ENCODE data around the gene NDEL1.

Gene NDEL1

GRCh38 chr17:8418471-8418870 is 17.2 kb upstream of the NDEL1 start:
- no peak overlapping the region for H3K9ac ChIP-seq (ENCODE audit: low read length)
- peaks cover 7% of the 10 kb centered on the region for H3K9me3 ChIP-seq (ENCODE audit: control insufficient read depth, low read length)

DNA sequence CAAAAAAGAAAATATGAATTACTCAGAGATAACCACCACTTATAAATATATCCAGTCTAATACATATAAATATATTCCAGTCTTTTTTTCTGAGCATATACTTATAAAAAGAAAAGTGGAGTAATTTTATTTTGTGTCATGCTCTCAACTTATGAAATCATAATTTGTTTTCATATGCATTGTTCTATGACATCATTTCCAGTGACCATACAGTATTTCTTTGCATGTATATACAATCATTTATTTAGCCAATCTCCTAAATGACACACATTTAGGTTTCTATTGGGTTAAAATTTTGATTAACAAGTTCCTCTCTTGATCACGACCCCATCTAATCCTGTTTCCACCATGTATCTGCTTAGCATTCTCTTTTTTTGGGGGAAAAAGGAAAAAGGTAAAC is 16.4 kb upstream of the NDEL1 start:
- H3K27me3 ChIP-seq (replicated peaks; ENCODE audit: control insufficient read depth, insufficient read depth, low read length) = no peaks in the 10 kb centered on the region
- no peaks in the 10 kb centered on the region for H3K36me3 ChIP-seq (ENCODE audit: control insufficient read depth, insufficient read depth, low read length, severe bottlenecking)
- H3K9me3 ChIP-seq (ENCODE audit: control insufficient read depth, low read length) = peaks cover 7% of the 10 kb centered on the region
- no peak for DNase-seq (ENCODE audit: low read depth)
- H3K4me3 ChIP-seq (ENCODE audit: low read length) = no peak overlapping the region
- no peak overlapping the region for H3K9ac ChIP-seq (ENCODE audit: low read length)
- H3K4me1 ChIP-seq (ENCODE audit: control insufficient read depth, insufficient read depth, low read length) = peaks cover 17% of the 10 kb centered on the region

More at GRCh38 chr17:8418471-8418870, 17.2 kb upstream of the NDEL1 start:
- DNase-seq (ENCODE audit: low read depth) = no peak
- Histone ChIP-seq H3K27me3 (replicated peaks; ENCODE audit: control insufficient read depth, insufficient read depth, low read length) (no peaks in the 10 kb centered on the region), H3K36me3 (ENCODE audit: control insufficient read depth, insufficient read depth, low read length, severe bottlenecking) (no peaks in the 10 kb centered on the region), H3K4me1 (ENCODE audit: control insufficient read depth, insufficient read depth, low read length) (peaks cover 17% of the 10 kb centered on the region), H3K4me3 (ENCODE audit: low read length) (no peak overlapping the region)

- Histone ChIP-seq H3K4me1 (ENCODE audit: control insufficient read depth, insufficient read depth, low read length) (peaks cover 17% of the 10 kb centered on the region), H3K4me3 (ENCODE audit: low read length) (no peak overlapping the region), H3K9me3 (ENCODE audit: control insufficient read depth, low read length) (peaks cover 7% of the 10 kb centered on the region), H3K9ac (ENCODE audit: low read length) (no peak overlapping the region), H3K27me3 (replicated peaks; ENCODE audit: control insufficient read depth, insufficient read depth, low read length) (no peaks in the 10 kb centered on the region), H3K36me3 (ENCODE audit: control insufficient read depth, insufficient read depth, low read length, severe bottlenecking) (no peaks in the 10 kb centered on the region)
- no peak for DNase-seq (ENCODE audit: low read depth)
These were observed 15.4 kb upstream of the NDEL1 start for GRCh38 chr17:8420041-8420934.

- Histone ChIP-seq H3K36me3 (ENCODE audit: control insufficient read depth, insufficient read depth, low read length, severe bottlenecking) (no peaks in the 10 kb centered on the region), H3K9ac (ENCODE audit: low read length) (no peak overlapping the region), H3K27me3 (replicated peaks; ENCODE audit: control insufficient read depth, insufficient read depth, low read length) (no peaks in the 10 kb centered on the region), H3K4me1 (ENCODE audit: control insufficient read depth, insufficient read depth, low read length) (peaks cover 17% of the 10 kb centered on the region), H3K4me3 (ENCODE audit: low read length) (no peak overlapping the region), H3K9me3 (ENCODE audit: control insufficient read depth, low read length) (peaks cover 4% of the 10 kb centered on the region)
- no peak for DNase-seq (ENCODE audit: low read depth)
These were observed 14.1 kb upstream of the NDEL1 start for GRCh38 chr17:8421571-8421970.

DNA sequence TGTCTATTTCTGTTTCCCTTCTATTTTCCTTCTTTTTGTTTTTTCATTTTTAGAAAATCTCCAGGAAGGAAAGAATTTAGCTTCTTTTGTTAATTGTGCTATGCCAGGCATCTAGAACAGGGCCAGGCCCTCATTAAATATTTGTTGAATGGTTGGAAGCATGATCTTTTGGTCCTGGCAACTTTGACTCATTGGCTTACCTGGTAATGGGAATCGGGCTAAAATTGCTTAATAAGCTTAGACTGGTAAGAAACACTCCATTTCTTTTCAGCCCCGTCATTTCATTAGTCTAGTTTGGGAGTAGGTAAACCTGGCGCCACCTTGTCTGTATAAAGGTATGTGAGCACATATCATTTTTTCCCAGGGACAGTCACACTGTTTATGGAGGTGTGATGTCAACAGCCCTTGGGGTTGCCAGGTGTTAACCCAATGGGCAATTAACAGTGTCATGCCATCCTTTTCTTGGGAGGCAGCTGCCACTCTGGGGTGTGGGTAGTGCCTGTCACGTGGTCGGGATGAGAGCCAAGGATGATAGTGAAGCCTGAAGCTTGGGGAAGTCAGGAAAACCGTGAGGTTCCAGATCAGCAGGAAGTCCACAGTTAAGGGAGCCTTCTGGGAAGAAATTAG is 9.5 kb upstream of the NDEL1 start:
- Histone ChIP-seq H3K9me3 (ENCODE audit: control insufficient read depth, low read length) (no peaks in the 10 kb centered on the region), H3K4me3 (ENCODE audit: low read length) (no peak overlapping the region), H3K9ac (ENCODE audit: low read length) (no peak overlapping the region), H3K36me3 (ENCODE audit: control insufficient read depth, insufficient read depth, low read length, severe bottlenecking) (no peaks in the 10 kb centered on the region), H3K4me1 (ENCODE audit: control insufficient read depth, insufficient read depth, low read length) (peaks cover 16% of the 10 kb centered on the region), H3K27me3 (replicated peaks; ENCODE audit: control insufficient read depth, insufficient read depth, low read length) (no peaks in the 10 kb centered on the region)
- no peak for DNase-seq (ENCODE audit: low read depth)

- Histone ChIP-seq H3K4me1 (ENCODE audit: control insufficient read depth, insufficient read depth, low read length) (peaks cover 16% of the 10 kb centered on the region), H3K9me3 (ENCODE audit: control insufficient read depth, low read length) (no peaks in the 10 kb centered on the region), H3K27me3 (replicated peaks; ENCODE audit: control insufficient read depth, insufficient read depth, low read length) (no peaks in the 10 kb centered on the region), H3K9ac (ENCODE audit: low read length) (no peak overlapping the region), H3K4me3 (ENCODE audit: low read length) (no peak overlapping the region), H3K36me3 (ENCODE audit: control insufficient read depth, insufficient read depth, low read length, severe bottlenecking) (no peaks in the 10 kb centered on the region)
- DNase-seq (ENCODE audit: low read depth) = no peak
These were observed 8.9 kb upstream of the NDEL1 start for GRCh38 chr17:8426802-8427201.

GRCh38 chr17:8430966-8431365 is 4.7 kb upstream of the NDEL1 start:
- Histone ChIP-seq H3K9me3 (ENCODE audit: control insufficient read depth, low read length) (no peaks in the 10 kb centered on the region), H3K9ac (ENCODE audit: low read length) (peak overlapping the region; percentile 30), H3K27me3 (replicated peaks; ENCODE audit: control insufficient read depth, insufficient read depth, low read length) (no peaks in the 10 kb centered on the region), H3K4me3 (ENCODE audit: low read length) (no peak overlapping the region), H3K36me3 (ENCODE audit: control insufficient read depth, insufficient read depth, low read length, severe bottlenecking) (no peaks in the 10 kb centered on the region), H3K4me1 (ENCODE audit: control insufficient read depth, insufficient read depth, low read length) (peaks cover 17% of the 10 kb centered on the region)
- DNase-seq (ENCODE audit: low read depth) = no peak

GRCh38 chr17:8436169-8436843 is 622 bp downstream of the NDEL1 start:
- DNase-seq (ENCODE audit: low read depth) = peak; percentile 85
- Histone ChIP-seq H3K36me3 (ENCODE audit: control insufficient read depth, insufficient read depth, low read length, severe bottlenecking) (peaks cover 20% of the 10 kb centered on the region), H3K4me1 (ENCODE audit: control insufficient read depth, insufficient read depth, low read length) (peaks cover 9% of the 10 kb centered on the region), H3K27me3 (replicated peaks; ENCODE audit: control insufficient read depth, insufficient read depth, low read length) (no peaks in the 10 kb centered on the region), H3K9ac (ENCODE audit: low read length) (peak overlapping the region; percentile 99), H3K9me3 (ENCODE audit: control insufficient read depth, low read length) (no peaks in the 10 kb centered on the region), H3K4me3 (ENCODE audit: low read length) (peak overlapping the region; percentile 96)

GRCh38 chr17:8436844-8437171 is 1.1 kb downstream of the NDEL1 start:
- DNase-seq (ENCODE audit: low read depth) = peak; percentile 46
- H3K9ac ChIP-seq (ENCODE audit: low read length) = peak overlapping the region; percentile 99
- H3K36me3 ChIP-seq (ENCODE audit: control insufficient read depth, insufficient read depth, low read length, severe bottlenecking) = peaks cover 20% of the 10 kb centered on the region

DNA sequence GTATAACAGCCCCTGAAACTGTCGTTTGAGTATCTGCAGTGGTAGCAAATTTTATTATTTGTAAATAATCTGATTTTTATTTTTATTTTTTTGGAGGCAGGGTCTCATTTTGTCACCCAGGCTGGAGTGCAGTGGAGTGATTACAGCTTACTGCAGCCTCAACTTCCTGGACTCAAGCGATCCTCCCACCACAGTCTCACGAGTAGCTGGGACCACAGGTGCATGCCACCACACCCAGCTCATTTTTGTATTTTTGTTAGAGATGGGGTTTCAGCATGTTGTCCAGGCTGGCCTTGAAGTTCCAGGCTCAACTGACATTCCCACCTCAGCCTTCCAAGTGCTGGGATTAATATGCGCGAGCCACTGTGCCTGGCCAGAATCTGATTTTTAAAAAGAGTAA is 2.8 kb downstream of the NDEL1 start:
- Histone ChIP-seq H3K9me3 (ENCODE audit: control insufficient read depth, low read length) (no peaks in the 10 kb centered on the region), H3K27me3 (replicated peaks; ENCODE audit: control insufficient read depth, insufficient read depth, low read length) (no peaks in the 10 kb centered on the region), H3K4me1 (ENCODE audit: control insufficient read depth, insufficient read depth, low read length) (peaks cover 4% of the 10 kb centered on the region), H3K9ac (ENCODE audit: low read length) (no peak overlapping the region), H3K36me3 (ENCODE audit: control insufficient read depth, insufficient read depth, low read length, severe bottlenecking) (peaks cover 20% of the 10 kb centered on the region), H3K4me3 (ENCODE audit: low read length) (no peak overlapping the region)
- no peak for DNase-seq (ENCODE audit: low read depth)

More at GRCh38 chr17:8436844-8437171, 1.1 kb downstream of the NDEL1 start:
- Histone ChIP-seq H3K27me3 (replicated peaks; ENCODE audit: control insufficient read depth, insufficient read depth, low read length) (no peaks in the 10 kb centered on the region), H3K4me3 (ENCODE audit: low read length) (peak overlapping the region; percentile 96), H3K9me3 (ENCODE audit: control insufficient read depth, low read length) (no peaks in the 10 kb centered on the region), H3K4me1 (ENCODE audit: control insufficient read depth, insufficient read depth, low read length) (peaks cover 4% of the 10 kb centered on the region)

GRCh38 chr17:8439681-8440080 is 4.0 kb downstream of the NDEL1 start:
- peaks cover 31% of the 10 kb centered on the region for H3K36me3 ChIP-seq (ENCODE audit: control insufficient read depth, insufficient read depth, low read length, severe bottlenecking)
- no peaks in the 10 kb centered on the region for H3K9me3 ChIP-seq (ENCODE audit: control insufficient read depth, low read length)
- DNase-seq (ENCODE audit: low read depth) = no peak
- H3K4me1 ChIP-seq (ENCODE audit: control insufficient read depth, insufficient read depth, low read length) = peaks cover 4% of the 10 kb centered on the region
- no peaks in the 10 kb centered on the region for H3K27me3 ChIP-seq (replicated peaks; ENCODE audit: control insufficient read depth, insufficient read depth, low read length)
- no peak overlapping the region for H3K4me3 ChIP-seq (ENCODE audit: low read length)
- H3K9ac ChIP-seq (ENCODE audit: low read length) = no peak overlapping the region

Measured in adipocyte (in vitro differentiated cells).